ENCODE measurements around the gene SAMMSON.

DNA sequence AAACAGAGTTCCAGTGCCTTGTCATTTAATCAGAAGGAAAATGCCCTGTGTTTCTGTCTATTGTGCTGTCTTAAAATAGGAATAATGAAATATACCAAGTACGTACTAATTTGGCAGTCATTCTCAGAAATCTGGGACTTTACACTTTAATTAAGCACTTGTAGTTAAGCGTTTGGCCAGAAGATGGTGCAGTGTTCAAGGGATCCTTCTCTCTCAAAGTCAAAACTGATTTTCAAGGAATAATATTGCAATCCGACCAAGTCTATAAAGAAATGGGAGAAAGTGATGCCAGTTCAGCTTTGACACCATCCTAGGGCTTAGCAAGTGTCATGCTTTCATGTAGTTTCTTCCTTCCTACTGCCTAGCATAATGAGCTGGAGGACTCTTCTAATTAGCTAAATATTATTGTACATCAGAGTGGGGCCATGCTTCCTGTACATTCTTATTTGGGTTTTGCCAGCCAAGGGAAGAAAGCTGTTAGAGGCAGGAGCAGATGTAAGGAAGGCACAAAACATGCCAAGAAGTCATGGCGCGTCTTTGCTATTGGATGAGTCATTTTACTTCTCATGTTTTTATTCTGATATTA is 64.8 kb downstream of the SAMMSON start:
- no peak for TF ChIP-seq ZNF274 (IDR thresholded peaks at IDR 0.05; ENCODE audit: low read depth, low read length)
- no peak for TF ChIP-seq YY1 (IDR thresholded peaks at IDR 0.05; ENCODE audit: insufficient read depth, insufficient read length)
